GM23338 (cell line): ENCODE measurements around the gene RUNX1.

Experiments
- EZH2 ChIP-seq: fragments of 200-600 bp; sonication (generic); IDR thresholded peaks from one replicate; pipeline ENCODE4 v1.8.0; 2017; ENCODE audit warnings: antibody characterized with exemption, mild to moderate bottlenecking, low read depth; ENCODE audit not compliant: unreplicated experiment
- JUNB ChIP-seq: IDR thresholded peaks from one replicate; pipeline ENCODE4 v1.6.1; 2016; ENCODE audit warnings: antibody characterized with exemption; ENCODE audit not compliant: unreplicated experiment
- NANOG ChIP-seq: IDR thresholded peaks from 2 replicates; pipeline ENCODE4 v1.6.1; 2016; ENCODE audit warnings: antibody characterized with exemption, borderline replicate concordance
- POLR2AphosphoS5 ChIP-seq: IDR thresholded peaks from 2 replicates; pipeline ENCODE4 v1.6.1; 2016; ENCODE audit warnings: antibody characterized with exemption, low read depth
- REST ChIP-seq: IDR thresholded peaks from one replicate; pipeline ENCODE4 v1.6.1; 2018; ENCODE audit warnings: antibody characterized with exemption; ENCODE audit not compliant: unreplicated experiment
- ZNF114 ChIP-seq: fragments of 250-450 bp; sonication (Bioruptor Pico); IDR thresholded peaks from 2 replicates; pipeline ENCODE4 v1.5.0; 2020; ENCODE audit warnings: mild to moderate bottlenecking, moderate library complexity
- ZNF331 ChIP-seq: fragments of 250-450 bp; sonication (Bioruptor Pico); IDR thresholded peaks from 2 replicates; pipeline ENCODE4 v1.5.0; 2020; ENCODE audit warnings: low read depth, mild to moderate bottlenecking, moderate library complexity
- TF ChIP-seq, protein P1 (sequence below), 2 experiments: fragments of 200-600 bp in 1 of 2; sonication (generic) in 1 of 2; conservative IDR thresholded peaks; 2 replicates each; pipeline versions ENCODE4 v1.5.1 to v1.6.1; 2016 to 2017; ENCODE audit warnings: antibody characterized with exemption in 2 of 2, low read depth in 2 of 2, mild to moderate bottlenecking in 2 of 2, moderate library complexity in 1 of 2

DNA sequence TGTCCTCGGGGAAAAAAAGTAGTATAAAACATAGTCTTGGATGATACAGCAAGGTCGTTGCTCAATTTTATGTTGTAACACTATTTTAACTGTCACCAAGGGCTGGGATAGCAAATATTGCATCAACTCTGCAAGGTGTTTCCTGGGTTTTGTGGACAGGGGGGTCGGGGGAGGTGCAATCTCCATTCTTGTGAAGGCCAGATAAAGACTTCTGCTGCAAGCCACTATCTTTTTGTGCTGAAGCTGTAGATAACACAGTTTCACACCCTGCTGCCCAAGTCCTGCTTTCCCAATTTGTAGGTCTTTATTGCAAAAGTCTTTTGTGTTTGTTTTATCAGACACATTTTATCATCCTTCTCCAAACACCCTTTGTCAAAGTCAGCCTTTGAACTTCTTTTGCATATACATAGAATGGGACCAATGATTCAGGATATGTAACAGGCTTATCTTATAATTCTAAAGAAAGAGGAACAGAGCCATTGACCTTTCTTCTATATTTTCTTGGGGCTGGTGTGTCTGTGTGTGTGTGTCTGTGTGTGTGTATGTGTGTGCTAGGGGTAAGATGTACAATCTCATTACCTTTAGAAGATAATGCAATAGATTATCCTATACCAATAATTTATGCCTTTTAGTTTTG is 140.6 kb downstream of the RUNX1 start:
- TF ChIP-seq, protein P1, sequence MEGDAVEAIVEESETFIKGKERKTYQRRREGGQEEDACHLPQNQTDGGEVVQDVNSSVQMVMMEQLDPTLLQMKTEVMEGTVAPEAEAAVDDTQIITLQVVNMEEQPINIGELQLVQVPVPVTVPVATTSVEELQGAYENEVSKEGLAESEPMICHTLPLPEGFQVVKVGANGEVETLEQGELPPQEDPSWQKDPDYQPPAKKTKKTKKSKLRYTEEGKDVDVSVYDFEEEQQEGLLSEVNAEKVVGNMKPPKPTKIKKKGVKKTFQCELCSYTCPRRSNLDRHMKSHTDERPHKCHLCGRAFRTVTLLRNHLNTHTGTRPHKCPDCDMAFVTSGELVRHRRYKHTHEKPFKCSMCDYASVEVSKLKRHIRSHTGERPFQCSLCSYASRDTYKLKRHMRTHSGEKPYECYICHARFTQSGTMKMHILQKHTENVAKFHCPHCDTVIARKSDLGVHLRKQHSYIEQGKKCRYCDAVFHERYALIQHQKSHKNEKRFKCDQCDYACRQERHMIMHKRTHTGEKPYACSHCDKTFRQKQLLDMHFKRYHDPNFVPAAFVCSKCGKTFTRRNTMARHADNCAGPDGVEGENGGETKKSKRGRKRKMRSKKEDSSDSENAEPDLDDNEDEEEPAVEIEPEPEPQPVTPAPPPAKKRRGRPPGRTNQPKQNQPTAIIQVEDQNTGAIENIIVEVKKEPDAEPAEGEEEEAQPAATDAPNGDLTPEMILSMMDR (conservative IDR thresholded peaks at IDR 0.05; ENCODE audit: low read depth in 2 of 2): no peak
- TF ChIP-seq EZH2 (no peak), JUNB (no peak), REST (no peak), POLR2AphosphoS5 (no peak), ZNF114 (CRISPR knock-in tag) (no peak), NANOG (no peak), ZNF331 (no peak)
